Iris pigment epithelial cell (primary cell): ENCODE data around the gene FAM184B.

Source experiments
- DNase-seq: peaks from one replicate; pipeline ENCODE4 v3.0.0-alpha.2; 2011; ENCODE audit warnings: low read depth

FAM184B gene

DNA sequence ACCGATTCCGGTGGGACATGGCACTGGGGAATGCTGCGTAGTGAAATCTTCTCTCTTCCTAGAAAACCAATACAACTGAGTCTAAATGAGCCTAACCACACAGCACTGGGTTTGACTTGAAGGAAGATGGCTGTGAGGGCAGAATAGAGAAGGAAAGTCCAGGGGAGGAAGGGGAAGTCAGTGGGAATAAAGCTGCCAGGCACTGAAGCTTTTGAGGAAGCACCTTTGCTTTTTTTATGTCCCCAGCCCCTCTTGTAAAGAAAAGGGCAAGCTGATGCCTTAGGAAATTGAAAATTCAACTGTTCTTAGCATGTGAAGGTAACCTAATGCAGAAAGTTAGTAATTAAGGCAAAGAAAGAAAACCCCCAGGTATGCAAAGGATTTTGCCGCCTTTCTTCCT lies 146.4 kb downstream of the FAM184B start:
- DNase-seq, result no peak

DNA sequence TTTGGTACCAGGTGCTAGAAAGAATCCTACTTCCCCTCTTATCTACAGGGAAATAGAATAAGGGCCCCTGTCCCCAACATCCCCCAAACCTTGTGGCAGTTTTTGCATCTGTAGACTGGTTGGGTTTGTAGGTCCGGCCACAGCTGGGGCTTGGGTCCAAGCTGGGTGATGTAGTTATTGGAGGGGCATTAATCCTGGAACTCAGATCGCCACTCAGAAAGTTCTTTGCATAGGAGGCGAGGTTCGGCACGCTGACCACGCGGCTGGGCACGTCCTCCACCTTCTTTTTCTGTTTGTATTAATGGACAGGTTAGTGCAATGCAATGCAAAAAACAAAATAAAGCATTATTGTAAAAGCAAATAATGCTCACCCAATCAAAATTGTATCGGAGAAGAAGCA lies 147.8 kb downstream of the FAM184B start:
- DNase-seq, result no peak

DNA sequence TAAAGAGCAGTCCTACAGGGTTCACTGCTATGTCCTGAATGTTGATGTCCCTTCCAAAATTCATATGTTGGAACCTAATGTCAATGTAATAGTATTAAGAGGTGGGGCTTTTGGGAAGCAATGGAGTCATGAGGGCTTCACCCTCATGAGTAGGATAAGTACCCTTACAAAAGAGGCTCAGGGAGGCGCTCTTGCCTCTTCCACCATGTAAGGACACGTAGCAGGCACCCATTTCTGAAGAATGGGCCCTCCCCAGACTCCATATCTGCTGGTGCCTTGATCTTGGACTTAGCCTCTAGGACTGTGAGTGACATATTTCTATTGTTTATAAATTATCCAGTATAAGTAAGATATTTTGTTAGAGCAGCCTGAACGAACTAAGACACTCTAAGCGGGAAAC lies 151.2 kb downstream of the FAM184B start:
- no peak for DNase-seq

DNA sequence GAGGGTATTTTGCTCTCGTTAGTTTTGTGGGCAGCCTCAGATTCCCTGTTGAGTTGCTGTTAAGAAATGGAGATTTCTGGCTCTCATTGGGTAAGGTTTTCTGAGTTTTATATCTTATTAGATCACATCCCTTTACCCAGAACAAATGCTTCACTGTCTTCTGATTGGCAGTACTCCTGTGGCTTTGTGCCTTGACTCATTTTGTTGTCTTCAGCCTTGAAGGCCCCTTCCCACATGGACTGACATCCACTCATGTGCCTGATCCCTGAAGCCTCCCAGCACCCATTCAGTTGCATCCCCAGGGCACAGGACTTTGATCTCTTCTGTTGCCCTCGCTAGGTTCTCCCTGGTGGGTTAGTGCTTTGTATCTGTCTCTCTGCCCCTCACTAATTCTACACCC lies 156.6 kb downstream of the FAM184B start:
- no peak for DNase-seq

DNA sequence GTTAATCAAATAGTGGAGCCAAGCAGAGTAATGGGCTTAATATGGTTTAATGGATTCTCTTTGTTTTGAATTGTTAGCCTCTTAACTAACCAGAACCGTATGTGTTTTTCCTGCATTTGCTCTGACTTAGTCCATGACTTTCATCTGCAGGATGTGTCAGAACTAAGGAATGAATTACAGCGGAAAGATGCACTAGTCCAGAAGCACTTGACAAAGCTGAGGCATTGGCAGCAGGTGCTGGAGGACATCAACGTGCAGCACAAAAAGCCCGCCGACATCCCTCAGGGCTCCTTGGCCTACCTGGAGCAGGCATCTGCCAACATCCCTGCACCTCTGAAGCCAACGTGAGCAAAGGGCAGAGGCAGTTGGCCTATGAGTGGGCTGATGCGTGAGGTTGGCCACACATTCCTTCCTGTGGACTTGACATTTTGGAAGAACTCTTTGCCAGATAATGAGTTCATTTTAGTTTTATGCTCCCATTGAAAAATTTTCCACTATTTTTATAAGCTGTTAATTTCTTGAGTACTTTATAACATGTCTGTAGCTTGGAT lies 157.9 kb downstream of the FAM184B start:
- DNase-seq, result peak; percentile 47

DNA sequence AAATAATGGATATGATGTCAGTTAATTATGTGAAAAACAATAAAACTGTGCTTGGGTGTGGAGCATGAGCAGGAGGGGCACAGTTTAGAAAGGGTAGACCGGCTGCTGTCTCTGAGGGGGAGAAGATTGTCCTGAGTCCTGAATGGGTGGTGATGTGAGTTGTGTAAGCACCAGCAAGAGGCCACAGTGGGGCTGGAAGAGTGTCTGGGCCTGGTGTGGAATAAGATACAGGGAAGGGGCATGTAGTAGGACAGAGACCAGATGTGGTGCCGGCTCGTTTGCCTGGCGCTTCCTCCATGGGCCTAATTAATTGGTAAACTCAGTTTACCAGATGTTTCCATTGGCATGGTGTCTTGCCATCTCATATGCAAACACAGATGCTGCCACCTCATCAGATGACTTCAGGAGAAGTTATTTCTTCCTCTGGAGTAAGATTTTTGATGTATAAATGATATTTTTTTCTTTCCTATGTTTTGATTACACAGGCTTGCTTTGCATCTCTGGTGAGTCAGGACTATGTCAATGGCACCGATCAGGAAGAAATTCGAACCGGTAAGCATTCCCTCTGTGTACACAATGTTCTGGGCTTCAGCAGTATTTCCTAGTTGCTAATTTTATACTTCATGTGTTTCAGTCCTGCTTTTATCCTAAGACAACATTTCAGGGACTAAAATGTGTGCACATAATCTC lies 161.9 kb downstream of the FAM184B start:
- DNase-seq, result peak; percentile 86

DNA sequence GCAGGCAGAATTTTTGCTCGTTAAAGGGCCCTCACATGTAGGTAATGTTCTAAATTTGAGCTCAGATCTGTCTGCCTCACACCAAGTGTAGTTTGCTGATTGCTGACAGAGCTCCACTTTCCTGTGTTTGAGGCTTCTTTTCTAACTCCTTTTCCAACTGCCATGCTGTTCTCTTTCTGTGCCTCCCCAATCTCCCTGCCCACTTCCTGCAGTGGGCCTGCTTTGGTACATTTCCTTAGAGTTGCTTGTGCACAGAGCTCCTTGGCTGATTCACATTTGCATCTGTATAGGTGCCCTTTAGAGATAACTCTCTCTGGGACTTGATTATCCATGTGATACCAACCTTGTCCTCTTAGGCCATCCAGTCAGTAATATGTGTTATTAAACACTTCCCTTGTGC lies 162.5 kb downstream of the FAM184B start:
- DNase-seq, result no peak

DNA sequence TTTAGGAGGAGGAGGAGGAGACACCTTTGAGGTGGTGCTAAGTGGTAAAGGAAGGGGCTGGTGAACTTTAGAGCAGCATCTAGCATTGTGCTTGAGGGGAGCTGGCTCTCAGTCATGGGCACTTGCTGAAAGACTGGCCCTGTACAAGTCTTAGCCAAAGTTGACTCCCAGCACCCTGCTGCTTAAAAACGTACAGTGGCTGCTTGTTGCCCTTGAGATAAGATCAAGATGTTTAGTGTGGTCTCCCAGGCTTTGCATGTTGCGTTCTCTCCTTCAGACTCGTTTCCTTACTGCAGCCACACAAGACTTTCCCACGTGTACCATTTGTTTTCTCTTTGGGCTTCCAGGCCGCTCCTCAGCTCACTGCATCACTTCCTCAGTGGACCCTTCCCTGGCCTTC lies 165.1 kb downstream of the FAM184B start:
- no peak for DNase-seq

DNA sequence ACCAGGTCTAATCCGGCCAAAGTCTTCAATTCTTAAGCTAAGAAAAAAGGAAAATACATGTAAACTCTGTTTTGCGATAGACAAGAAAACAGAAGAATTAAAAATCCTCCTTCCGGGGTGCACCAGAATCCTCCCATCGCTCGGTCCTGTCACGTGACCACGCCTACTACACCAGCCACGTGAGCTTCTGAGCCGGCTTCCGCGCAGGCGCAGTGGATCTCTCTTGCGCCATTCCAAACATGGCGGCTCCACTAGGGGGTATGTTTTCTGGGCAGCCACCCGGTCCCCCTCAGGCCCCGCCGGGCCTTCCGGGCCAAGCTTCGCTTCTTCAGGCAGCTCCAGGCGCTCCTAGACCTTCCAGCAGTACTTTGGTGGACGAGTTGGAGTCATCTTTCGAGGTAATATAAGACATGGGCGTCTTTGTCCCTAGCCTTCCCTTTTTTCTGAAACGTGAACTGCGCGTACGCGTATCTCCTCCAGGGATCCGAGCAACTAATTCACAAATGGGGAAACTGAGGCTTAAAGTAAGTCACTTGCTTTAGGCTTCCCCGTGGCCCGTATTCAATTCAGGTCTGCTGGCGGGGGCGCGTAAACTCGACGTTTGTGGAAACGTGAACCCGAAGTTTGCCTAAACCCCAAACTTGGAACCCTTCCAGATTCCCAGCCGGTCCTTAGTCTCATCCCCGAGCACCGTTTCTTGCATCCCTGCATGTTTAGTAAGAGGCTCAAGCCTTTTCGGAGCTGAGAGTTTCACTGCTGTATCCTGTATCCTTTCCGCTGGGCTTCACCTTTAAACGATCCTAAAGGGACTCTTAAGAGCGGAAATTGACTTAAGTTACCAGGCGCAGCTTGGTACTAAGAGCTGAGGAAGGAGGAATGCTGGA lies 166.8 kb downstream of the FAM184B start, which contains the start of gene MED28:
MED28 (plus strand) TSS at position 226 of the 884 bp plus-strand sequence; CDS start at position 240, 14 bp downstream.
- DNase-seq, result peak; percentile 92

DNA sequence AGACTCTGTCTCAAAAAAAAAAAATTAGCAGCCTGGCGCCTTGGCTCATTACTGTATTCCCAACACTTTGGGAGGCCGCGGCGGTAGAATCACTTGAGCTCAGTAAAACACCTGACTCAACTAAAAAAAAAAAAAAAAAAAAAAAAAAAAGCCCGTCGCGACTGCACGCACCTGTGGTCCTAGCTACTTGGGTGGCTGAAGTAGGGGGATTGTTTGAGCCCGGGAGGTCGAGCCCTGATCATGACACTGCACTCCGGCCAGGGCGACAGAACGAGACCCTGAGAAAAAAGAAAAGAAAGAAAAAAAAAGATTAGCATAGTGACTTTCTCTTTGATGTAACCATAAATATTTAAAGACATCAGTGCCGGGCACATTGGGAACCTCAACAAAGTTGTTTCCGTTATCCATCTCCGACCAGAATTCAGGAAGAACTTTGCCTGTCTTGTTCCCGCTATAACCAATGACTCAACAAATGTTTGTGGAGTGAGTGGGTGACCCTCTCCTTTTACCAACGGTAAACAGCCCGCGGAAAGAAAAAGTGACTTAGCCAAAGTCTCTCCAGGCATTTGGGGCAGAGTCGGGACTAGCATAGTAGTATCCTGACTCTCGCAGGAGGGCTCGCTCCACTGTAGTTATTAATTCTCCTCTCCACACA lies 167.5 kb downstream of the FAM184B start:
- peak; percentile 71 for DNase-seq

DNA sequence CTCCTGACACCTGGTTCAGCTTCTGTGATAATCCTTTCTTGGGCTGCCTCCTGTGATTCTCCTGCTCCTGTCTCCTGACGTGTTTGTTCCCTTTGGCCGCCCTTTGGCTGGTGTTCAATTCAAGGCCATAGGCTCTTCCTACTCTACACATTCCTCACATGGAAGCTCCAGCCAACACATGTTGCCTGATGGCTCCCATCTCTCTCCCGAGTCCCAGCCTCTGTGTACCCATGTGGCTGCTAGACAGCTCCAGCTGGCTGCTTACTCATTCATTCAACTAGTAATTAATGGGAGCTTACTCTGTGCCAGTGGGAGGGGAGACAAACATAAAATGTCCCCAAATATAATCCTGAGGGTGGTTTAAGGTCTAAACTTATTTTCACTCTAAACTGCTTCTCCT lies 176.2 kb downstream of the FAM184B start:
- DNase-seq, result no peak

DNA sequence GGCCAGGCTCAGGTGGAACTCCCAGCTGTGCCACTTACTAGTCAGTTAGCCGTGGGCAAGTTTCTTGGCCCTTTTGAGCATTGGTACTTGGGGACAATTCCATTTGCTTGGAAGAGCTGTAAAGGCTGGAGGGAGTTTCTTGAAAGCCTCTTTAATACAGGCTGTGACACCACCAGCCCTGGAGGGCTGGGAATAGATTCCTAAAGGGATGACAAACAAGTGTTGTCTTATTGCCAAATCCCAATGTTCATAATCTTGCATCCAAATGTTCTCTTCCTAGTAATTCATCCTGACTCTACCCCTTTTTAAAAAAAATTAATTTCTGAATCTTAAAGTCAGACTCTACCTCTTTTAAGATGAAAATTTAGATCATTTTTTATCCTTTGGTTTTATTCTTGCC lies 181.6 kb downstream of the FAM184B start:
- no peak for DNase-seq

DNA sequence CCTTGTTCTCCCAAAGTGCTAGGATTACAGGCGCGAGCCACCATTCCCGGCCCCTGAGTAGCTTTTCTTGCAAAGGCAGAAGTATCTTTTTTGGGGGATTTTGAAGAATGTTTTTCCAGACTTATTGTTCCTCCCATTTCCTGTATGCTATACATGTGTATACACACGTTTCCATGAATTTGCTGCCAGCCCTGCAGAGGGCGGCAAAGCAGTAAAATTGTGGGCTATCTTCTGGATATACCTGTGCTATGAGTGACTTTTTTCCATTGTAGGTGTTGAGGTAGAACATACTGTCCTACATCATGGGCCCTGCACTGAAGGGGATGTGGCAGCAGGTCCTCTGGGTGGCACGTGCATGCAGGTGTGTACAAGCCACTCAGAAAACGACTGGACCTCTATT lies 183.9 kb downstream of the FAM184B start:
- peak; percentile 21 for DNase-seq

DNA sequence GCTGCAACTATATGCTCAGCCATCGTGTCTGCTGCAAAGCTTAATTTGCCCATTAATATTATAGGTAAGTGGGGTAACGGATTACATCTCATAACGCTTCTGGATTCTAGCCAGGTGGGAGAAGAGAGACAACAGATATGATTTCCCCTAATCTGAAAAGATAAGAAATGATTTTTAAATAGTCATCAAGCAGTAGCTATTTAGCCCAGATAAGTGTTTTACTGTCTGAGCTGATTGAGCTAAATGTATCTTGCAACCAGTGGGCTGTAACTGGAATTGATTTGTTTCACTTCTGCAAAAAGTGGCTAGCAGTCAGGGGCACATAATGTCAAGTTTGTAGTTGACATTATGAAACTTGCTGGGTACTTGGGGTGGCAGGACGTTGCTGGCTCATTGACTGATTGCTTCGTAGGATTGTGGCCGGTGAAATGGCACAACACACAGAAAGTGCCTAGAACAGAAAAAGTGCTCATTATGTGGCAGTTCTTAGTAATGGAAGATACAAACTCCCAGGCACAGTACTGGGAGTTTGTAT lies 185.9 kb downstream of the FAM184B start:
- DNase-seq, result no peak

DNA sequence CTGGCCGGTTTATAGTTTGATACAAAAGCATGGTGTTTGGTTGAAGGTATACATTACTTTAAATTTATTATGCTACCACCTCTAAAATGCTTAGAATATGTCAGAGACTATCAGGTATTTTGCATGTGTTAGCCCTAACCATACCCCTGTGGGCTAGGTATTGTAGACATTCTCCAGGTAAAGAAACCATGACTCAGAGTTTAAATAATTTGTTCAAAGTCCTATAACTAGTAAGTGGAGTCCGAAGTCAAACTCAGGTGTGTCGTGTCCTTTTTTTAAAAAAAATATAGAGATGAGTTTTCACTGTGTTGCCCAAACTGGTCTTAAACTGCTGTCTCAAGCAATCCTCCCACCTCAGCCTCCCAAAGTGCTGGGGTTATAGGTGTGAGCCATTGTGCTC lies 192.1 kb downstream of the FAM184B start:
- no peak for DNase-seq

DNA sequence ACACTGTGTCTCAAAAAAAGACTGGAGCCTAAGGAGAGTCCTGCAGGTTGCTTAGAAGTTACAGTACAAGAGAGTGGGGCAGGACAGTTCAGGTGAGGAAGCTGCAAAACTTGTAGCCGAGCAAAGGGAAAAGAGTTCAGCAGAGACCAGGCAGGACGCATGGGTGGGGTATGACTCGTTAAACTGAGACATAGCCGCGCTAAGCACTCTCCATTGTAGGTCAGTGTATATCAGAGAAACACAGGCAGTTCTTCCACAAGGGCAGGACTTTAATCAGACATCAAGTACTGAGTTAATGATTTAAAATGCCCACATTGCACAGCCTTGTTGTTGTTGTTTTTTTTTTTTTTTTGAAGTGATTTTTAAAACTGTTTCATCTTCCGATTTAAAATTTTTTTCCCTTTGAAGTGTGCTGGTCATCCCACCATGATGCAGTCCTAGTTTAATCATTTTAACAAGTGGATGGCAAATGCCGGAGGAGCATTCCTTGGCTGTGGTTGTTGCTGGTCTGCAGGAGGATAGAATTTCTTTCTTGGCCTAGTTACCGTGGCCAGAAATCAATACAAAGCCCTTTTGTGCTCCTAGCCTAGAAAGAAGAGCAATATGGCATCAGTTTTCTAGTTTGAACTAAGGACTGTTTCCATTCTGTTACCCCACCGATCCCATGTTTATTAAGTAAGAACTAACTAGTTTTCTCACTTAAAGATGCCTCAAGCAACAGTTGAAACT lies 194.2 kb downstream of the FAM184B start:
- DNase-seq, result no peak

DNA sequence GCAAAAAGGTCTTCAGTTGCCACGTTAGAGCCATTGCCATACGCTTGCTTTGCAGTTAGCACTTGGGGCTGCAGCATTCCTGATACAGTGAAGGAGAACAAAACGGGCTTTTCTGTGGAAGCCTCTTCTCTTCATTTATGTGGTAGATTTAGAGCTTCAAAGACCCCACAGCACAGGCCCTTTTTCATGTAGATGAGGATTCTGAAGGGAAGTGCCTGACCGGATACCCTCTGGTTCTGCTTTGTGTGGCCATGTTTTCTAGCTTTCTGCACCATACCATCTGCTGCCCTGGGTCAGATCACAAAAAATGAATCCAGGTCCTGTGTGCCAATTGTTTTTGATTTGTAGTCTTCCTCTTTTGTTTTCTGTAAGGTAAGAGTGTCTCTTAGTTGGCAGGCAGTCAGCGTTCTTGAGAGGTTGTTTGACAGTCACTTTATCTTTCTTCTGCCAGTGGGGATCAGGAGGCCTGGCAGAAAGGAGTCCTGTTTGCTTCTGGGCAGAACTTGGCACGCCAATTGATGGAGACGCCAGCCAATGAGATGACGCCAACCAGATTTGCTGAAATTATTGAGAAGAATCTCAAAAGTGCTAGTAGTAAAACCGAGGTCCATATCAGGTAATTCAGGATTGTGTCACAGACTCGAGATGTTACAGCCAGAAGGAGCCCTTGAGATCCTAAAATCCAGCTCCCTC lies 196.8 kb downstream of the FAM184B start:
- DNase-seq, result no peak

DNA sequence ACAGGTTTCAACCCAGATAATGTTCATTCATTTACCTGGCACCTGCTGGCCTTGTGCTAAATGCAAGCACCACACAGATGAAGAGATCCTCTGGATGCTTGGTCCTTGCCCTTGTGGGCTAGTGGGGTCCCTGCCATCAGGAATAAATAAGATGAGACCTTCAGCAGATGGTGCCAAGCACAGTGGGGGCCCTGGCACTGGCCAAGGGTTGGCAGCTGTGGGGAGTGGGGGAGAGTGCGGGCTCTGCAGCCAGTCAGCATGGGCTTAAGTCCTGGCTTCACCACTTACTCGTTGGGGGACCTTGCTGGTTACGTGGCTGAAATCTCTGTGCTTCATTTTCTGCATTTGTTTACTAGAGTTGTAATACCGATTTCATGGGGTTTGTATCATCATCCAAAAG lies 197.5 kb downstream of the FAM184B start:
- DNase-seq, result no peak

DNA sequence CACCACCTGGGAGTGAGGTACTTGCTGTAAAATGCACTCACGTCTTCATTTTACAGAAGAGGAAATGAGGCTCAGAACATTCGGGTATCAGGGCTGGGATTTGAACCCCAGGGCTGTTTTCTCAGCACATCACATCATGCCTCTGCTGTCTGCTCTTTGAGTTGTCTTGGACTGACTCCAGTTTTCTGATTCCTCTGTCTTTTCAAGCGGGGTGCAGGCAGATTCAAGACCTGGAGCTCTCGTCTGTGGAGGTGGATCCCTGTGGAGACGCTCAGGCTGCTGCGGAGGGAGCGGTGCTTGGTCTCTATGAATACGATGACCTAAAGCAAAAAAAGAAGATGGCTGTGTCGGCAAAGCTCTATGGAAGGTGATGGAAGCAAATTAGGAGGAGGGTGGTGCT lies 198.1 kb downstream of the FAM184B start:
- no peak for DNase-seq

DNA sequence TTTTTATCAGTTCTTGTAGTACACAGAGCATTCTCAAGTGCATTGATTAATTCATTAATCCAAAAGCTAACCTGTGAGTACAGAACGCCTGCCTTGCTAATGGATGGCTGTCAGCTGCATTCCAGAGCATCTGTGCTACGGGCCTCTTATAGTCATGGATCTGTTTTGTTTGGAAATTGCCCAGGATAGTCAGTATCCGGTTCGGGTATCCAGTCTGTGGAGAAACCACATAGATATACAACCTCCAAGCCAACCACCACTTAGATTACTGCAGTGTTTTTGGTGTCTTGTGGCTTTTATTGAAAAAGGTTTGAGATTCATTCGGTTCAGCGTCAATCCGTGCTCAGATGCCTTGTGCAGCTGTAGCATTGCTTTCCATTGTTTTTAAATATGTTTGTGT lies 200.5 kb downstream of the FAM184B start:
- peak; percentile 81 for DNase-seq
